VCaP (cell line): ENCODE measurements around the gene KIF5A.

Source experiments
- H3K27ac ChIP-seq: fragments of 450-650 bp; 2 replicates; pipeline ENCODE4 v1.5.1; 2017
- TF ChIP-seq, protein P1 (sequence below): fragments of 450-650 bp; conservative IDR thresholded peaks from 2 replicates; pipeline ENCODE4 v1.5.1; 2017; ENCODE audit warnings: mild to moderate bottlenecking, moderate library complexity

KIF5A gene

GRCh38 chr12:57593187-57593586 is 43.3 kb downstream of the KIF5A start:
- no peak overlapping the region for H3K27ac ChIP-seq
- TF ChIP-seq, protein P1, sequence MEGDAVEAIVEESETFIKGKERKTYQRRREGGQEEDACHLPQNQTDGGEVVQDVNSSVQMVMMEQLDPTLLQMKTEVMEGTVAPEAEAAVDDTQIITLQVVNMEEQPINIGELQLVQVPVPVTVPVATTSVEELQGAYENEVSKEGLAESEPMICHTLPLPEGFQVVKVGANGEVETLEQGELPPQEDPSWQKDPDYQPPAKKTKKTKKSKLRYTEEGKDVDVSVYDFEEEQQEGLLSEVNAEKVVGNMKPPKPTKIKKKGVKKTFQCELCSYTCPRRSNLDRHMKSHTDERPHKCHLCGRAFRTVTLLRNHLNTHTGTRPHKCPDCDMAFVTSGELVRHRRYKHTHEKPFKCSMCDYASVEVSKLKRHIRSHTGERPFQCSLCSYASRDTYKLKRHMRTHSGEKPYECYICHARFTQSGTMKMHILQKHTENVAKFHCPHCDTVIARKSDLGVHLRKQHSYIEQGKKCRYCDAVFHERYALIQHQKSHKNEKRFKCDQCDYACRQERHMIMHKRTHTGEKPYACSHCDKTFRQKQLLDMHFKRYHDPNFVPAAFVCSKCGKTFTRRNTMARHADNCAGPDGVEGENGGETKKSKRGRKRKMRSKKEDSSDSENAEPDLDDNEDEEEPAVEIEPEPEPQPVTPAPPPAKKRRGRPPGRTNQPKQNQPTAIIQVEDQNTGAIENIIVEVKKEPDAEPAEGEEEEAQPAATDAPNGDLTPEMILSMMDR, result no peak

DNA sequence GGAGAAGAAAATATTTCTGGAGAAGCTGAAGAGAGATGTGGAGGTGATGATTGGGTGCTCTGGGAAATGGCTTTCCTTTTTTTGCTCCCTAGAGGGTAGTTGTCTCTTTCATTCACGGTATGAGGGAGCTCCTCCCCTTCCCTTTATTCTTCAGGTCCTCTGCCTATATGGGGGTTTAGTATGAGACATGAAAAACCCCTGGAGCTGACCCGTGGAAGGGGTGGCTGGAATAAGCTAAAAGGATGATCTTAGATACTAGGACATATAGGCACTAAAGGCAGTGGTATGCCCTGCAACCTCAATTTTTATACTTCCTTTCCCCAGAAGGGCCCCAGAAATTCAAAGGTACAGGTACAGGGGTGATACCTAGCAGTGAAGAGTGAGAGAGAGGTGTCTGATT is 50.6 kb downstream of the KIF5A start:
- TF ChIP-seq, protein P1, result no peak
- no peak overlapping the region for H3K27ac ChIP-seq

DNA sequence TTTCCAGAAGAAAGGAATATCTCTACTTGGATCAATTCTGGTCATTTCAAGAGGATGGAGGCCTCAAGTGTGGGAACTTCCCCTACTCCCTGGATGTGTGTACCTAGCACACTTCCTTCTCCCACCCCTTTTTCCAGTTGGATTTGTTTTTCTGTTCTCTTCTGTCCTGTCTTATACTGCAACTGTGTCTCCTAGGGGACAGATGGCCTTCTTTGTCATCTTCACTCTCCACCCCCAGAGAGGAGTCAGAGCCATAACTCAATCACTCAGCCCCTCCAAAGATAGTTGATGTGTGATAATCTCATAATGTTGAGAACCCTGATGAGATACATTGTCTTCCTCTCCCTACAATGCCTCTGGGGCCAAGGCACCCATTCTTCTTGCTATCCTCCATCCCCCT is 52.7 kb downstream of the KIF5A start:
- TF ChIP-seq, protein P1, result no peak
- no peak overlapping the region for H3K27ac ChIP-seq

DNA sequence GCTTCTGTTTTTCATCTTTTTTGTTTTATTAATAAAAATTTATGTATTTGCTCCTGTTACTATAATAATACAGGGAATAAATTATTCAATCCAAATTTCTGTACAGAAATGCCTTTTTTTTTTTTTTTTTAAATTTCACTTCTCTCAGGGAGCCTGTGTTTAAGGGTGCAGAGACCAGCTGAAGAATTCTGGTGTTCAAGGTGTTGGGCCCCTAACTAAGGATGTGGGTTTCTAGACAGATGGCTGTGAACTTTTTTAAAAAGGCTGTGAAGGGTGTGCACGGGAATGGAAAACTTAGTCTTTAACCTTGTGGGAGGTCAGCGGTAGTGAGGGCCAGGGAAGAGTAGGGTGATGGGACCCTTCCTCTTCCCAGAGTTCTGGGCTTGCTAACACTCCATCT is 53.5 kb downstream of the KIF5A start:
- TF ChIP-seq, protein P1, result no peak
- H3K27ac ChIP-seq, result peak overlapping the region; percentile 93

DNA sequence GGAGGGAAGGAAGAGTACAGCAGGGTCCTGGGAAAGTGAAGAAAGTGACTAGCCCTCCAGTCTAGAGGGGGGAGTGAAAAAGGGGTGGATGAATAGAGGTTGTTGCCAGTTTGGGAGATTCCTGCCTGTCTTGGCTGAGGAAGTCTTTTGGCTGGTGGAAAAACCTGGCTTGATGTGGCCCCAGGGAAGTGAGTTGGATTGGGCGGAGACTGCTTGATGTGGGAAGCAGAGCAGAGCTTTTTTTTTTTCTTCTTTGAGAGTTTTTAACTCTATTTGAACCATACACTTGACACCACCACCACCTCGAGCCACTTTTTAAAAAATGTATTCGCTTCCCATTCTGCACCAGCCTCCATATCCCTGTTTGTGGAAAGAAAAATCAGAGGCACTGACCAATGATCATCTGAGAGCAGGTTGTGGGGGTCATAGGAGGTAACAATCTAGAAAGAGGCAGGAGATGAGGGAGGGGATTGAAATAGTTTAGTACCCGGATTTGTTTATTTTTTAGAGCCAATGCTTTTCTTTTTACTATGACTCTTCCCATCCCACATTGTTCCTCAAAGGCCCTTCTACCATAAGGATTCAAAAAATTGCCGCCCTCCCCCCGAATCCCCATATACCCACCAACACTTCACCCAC is 54.1 kb downstream of the KIF5A start:
- H3K27ac ChIP-seq, result peak overlapping the region; percentile 93
- TF ChIP-seq, protein P1, result no peak

GRCh38 chr12:57604454-57604991 is 54.7 kb downstream of the KIF5A start, which contains the start of gene DTX3:
Gene DTX3 (plus strand): TSS chr12:57604824. CDS start chr12:57606518, 1,694 bp downstream.
- peak within 1 kb of the TSS; percentile 93 for H3K27ac ChIP-seq
- TF ChIP-seq, protein P1, result no peak

- TF ChIP-seq, protein P1, result no peak
- peak overlapping the region; percentile 93 for H3K27ac ChIP-seq
Observed at GRCh38 chr12:57604992-57605810, 55.4 kb downstream of the KIF5A start.
